ENCODE results near the gene CAPZB. TPM values are rescaled to one million over a fixed set of nuclear protein-coding genes. Genes with fewer than 3 reads are reported as not detected.

CAPZB gene
- total and polyA plus RNA-seq, 12 donors = 99.7 to 386 (median 164) TPM

- Histone ChIP-seq H3K4me3 (no peak overlapping the region), H3K27ac (no peak overlapping the region), H3K27me3 (no peaks in the 10 kb centered on the region), H3K4me1 (replicated peaks in 1 of 2) (peaks cover 0 to 7% of the 10 kb centered on the region in 2 donors), H3K9me3 (replicated peaks in 1 of 3) (no peaks in the 10 kb centered on the region), H3K36me3 (replicated peaks in 1 of 2) (peaks cover 0 to 25% of the 10 kb centered on the region in 2 donors)
- WGBS, 4 donors = 86 to 96% (median 93%) methylated on average over 2 to 4 of the region's 4 CpGs
- TF ChIP-seq POLR2A (IDR thresholded peaks at IDR 0.05) = no peak
- no peak for TF ChIP-seq CTCF (IDR thresholded peaks at IDR 0.05)
- DNase-seq = no peak
- intact Hi-C loops (cut with DNase I) = no loop called here
Observed at GRCh38 chr1:19337289-19337688, 148.1 kb downstream of the CAPZB start.

- no peak overlapping the region for H3K27ac ChIP-seq
- intact Hi-C loops (cut with DNase I) = no loop called here
- no peak for DNase-seq
- no peak overlapping the region for H3K4me3 ChIP-seq
- WGBS, 4 donors = 79 to 88% (median 81%) methylated on average over 7 of the region's 7 CpGs
- peaks cover 0 to 21% of the 10 kb centered on the region in 2 donors for H3K36me3 ChIP-seq (replicated peaks in 1 of 2)
- peaks cover 0 to 3% of the 10 kb centered on the region in 2 donors for H3K4me1 ChIP-seq (replicated peaks in 1 of 2)
- H3K9me3 ChIP-seq (replicated peaks in 1 of 3) = no peaks in the 10 kb centered on the region
- no peaks in the 10 kb centered on the region for H3K27me3 ChIP-seq
- TF ChIP-seq CTCF (IDR thresholded peaks at IDR 0.05) (no peak), POLR2A (IDR thresholded peaks at IDR 0.05) (no peak)
Observed at GRCh38 chr1:19336543-19336942, 148.8 kb downstream of the CAPZB start.

GRCh38 chr1:19333587-19334354 is 151.6 kb downstream of the CAPZB start:
- DNase-seq = no peak
- no peak for TF ChIP-seq CTCF (IDR thresholded peaks at IDR 0.05)
- WGBS, 4 donors = 79 to 86% (median 84%) methylated on average over 6 to 9 of the region's 9 CpGs
- H3K27ac ChIP-seq = no peak overlapping the region
- H3K4me3 ChIP-seq = no peak overlapping the region
- no peaks in the 10 kb centered on the region for H3K27me3 ChIP-seq
- peaks cover 0 to 7% of the 10 kb centered on the region in 2 donors for H3K36me3 ChIP-seq (replicated peaks in 1 of 2)
- H3K9me3 ChIP-seq (replicated peaks in 1 of 3) = no peaks in the 10 kb centered on the region
- H3K4me1 ChIP-seq (replicated peaks in 1 of 2) = no peaks in the 10 kb centered on the region
- intact Hi-C loops (cut with DNase I) = no loop called here

- Histone ChIP-seq H3K36me3 (replicated peaks in 1 of 2) (peaks cover 0 to 17% of the 10 kb centered on the region in 2 donors), H3K9me3 (replicated peaks in 1 of 3) (no peaks in the 10 kb centered on the region), H3K4me3 (no peak overlapping the region), H3K4me1 (replicated peaks in 1 of 2) (no peaks in the 10 kb centered on the region), H3K27ac (no peak overlapping the region), H3K27me3 (no peaks in the 10 kb centered on the region)
- WGBS, 4 donors = 90 to 96% (median 93%) methylated on average over 12 of the region's 12 CpGs
- intact Hi-C loops (cut with DNase I) = no loop called here
- DNase-seq = no peak
- TF ChIP-seq CTCF (IDR thresholded peaks at IDR 0.05) (no peak), POLR2A (IDR thresholded peaks at IDR 0.05) (no peak)
Observed at GRCh38 chr1:19332832-19333231, 152.5 kb downstream of the CAPZB start.

Measured in adrenal gland (tissue), 12 donors.